ENCODE measurements around the gene RBM19. TPM values are rescaled to one million over a fixed set of nuclear protein-coding genes. Genes with fewer than 3 reads are reported as not detected.

RBM19 gene
- total and polyA plus RNA-seq, 2 of the 4 experiments (the other 2 are of a cell fraction), result 18.7 to 19.2 TPM

DNA sequence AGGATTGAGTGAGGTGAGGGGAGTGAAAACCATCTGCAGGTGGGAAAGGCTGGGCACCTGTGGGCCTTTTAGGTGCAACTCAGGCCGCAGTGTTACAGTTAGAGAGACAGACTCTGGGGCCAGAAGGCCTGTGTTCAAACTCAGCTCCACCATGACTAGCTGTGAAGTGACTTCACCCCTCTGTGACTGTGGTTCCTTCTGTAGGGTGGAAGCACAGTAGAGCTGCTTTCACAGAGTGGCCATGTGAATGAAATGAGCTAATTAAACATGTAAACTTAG lies 25.0 kb downstream of the RBM19 start:
- H2BK20ac ChIP-seq (ENCODE audit: low read depth, low read length), result no peak overlapping the region
- DNase-seq (no peak), ATAC-seq (ENCODE audit: low read depth) (no peak)
- H2BK15ac ChIP-seq (ENCODE audit: low read depth, low read length), result no peak overlapping the region
- H3K9me1 ChIP-seq (ENCODE audit: insufficient read depth, low read length), result no peaks in the 10 kb centered on the region
- no peaks in the 10 kb centered on the region for H3K79me1 ChIP-seq (ENCODE audit: low read depth in 1 of 2, low read length in 2 of 2)
- no peak overlapping the region for H3K4ac ChIP-seq (ENCODE audit: low read depth, low read length)
- in situ Hi-C loops (cut with MboI; ENCODE audit: low sequenced_read_pairs), result no loop called here
- no peak overlapping the region for H2AFZ ChIP-seq (replicated peaks; ENCODE audit: low read length, poor library complexity)
- no peak overlapping the region for H2AK9ac ChIP-seq (replicated peaks; ENCODE audit: low read depth, low read length, poor library complexity)
- H3K9me3 ChIP-seq (ENCODE audit: control insufficient read depth, insufficient read depth, low read length), result no peaks in the 10 kb centered on the region
- ChIA-PET POLR2A (ENCODE audit: unreplicated experiment) (no interaction called here), CTCF (interaction anchor here (1.3 to 1.4 kb wide), 2 partner anchors 14 to 17 kb away, joined by 3 to 4 read pairs; no protein-coding TSS in a partner anchor)
- H3K36me3 ChIP-seq (ENCODE audit: control insufficient read depth, insufficient read depth, low read length), result peaks cover 42% of the 10 kb centered on the region
- BruUV-seq (replicated peaks), result no TSS peak
- H3K56ac ChIP-seq (ENCODE audit: extremely low read depth, insufficient read depth, low read length), result no peak overlapping the region
- H3K27me3 ChIP-seq (ENCODE audit: control insufficient read depth, insufficient read depth, low read length), result no peaks in the 10 kb centered on the region
- no peak overlapping the region for H2BK120ac ChIP-seq (ENCODE audit: low read depth, low read length)
- no peak overlapping the region for H3K14ac ChIP-seq (replicated peaks; ENCODE audit: low read depth, low read length)
- no peak overlapping the region for H3K18ac ChIP-seq (ENCODE audit: low read depth, low read length)
- H3K4me2 ChIP-seq (ENCODE audit: low read depth, low read length), result no peak overlapping the region
- no peak overlapping the region for H3K4me3 ChIP-seq (ENCODE audit: insufficient read depth, low read depth, low read length)
- no peak overlapping the region for H4K8ac ChIP-seq (ENCODE audit: low read depth in 2 of 2, low read length in 2 of 2)
- no peak overlapping the region for H4K5ac ChIP-seq (ENCODE audit: low read depth, low read length)
- intact Hi-C loops (cut with micrococcal nuclease), result no loop called here
- H3K9ac ChIP-seq (ENCODE audit: low read depth, low read length), result no peak overlapping the region
- no peak overlapping the region for H2BK5ac ChIP-seq (ENCODE audit: low read depth, low read length, poor library complexity, severe bottlenecking)
- dilution Hi-C loops (cut with HindIII; ENCODE audit: low sequenced_read_pairs, unreplicated experiment), result no loop called here
- WGBS, 2 experiments (ENCODE audit: extremely low coverage in 2 of 2, insufficient read length in 1 of 2), result no CpG with 5 or more reads among the region's 1 CpG
- no peaks in the 10 kb centered on the region for H4K20me1 ChIP-seq (ENCODE audit: insufficient read depth, low read length)
- no peaks in the 10 kb centered on the region for H3K4me1 ChIP-seq (ENCODE audit: control insufficient read depth, insufficient read depth, low read length)
- TF ChIP-seq RAD21 (IDR thresholded peaks at IDR 0.05; ENCODE audit: low read length) (no peak), CTCF (conservative IDR thresholded peaks at IDR 0.05; ENCODE audit: low read depth, low read length) (no peak), MXI1 (IDR thresholded peaks at IDR 0.05; ENCODE audit: borderline replicate concordance, low read depth, low read length) (no peak), CEBPB (IDR thresholded peaks at IDR 0.05; ENCODE audit: low read depth, low read length) (no peak), MAZ (IDR thresholded peaks at IDR 0.05; ENCODE audit: borderline replicate concordance, low read depth, low read length) (no peak), MAFK (IDR thresholded peaks at IDR 0.05; ENCODE audit: low read depth, low read length) (no peak), POLR2A (IDR thresholded peaks at IDR 0.05; ENCODE audit: low read depth, low read length) (no peak)
- TF ChIP-seq, protein P1, sequence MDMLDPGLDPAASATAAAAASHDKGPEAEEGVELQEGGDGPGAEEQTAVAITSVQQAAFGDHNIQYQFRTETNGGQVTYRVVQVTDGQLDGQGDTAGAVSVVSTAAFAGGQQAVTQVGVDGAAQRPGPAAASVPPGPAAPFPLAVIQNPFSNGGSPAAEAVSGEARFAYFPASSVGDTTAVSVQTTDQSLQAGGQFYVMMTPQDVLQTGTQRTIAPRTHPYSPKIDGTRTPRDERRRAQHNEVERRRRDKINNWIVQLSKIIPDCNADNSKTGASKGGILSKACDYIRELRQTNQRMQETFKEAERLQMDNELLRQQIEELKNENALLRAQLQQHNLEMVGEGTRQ (IDR thresholded peaks at IDR 0.05; ENCODE audit: low read depth, low read length), result no peak
- no peak overlapping the region for H4K91ac ChIP-seq (ENCODE audit: insufficient read depth, low read depth, low read length)
- H3K27ac ChIP-seq (ENCODE audit: insufficient read depth, low read length), result no peak overlapping the region
- H3K23ac ChIP-seq (ENCODE audit: low read depth, low read length), result no peak overlapping the region
- H2AK5ac ChIP-seq (ENCODE audit: low read depth, low read length), result no peak overlapping the region
